Neural cell (in vitro differentiated cells): ENCODE measurements around the gene CHI3L1. TPM values are rescaled to one million over a fixed set of nuclear protein-coding genes. Genes with fewer than 3 reads are reported as not detected.

Experiments
- H2AFZ ChIP-seq: fragments of 200-600, 300-800 bp; sonication (generic), shearing (Covaris generic); 2 replicates; pipeline ENCODE4 v1.6.0; 2014; ENCODE audit warnings: low read depth, mild to moderate bottlenecking, antibody characterized with exemption, low read length, moderate library complexity
- H3F3A ChIP-seq: fragments of 200-600 bp; shearing (Covaris generic); 2 replicates; pipeline ENCODE4 v1.6.1; 2016; ENCODE audit warnings: mild to moderate bottlenecking, moderate library complexity, mixed read lengths, antibody characterized with exemption, low read length; ENCODE audit not compliant: insufficient read depth, poor library complexity, severe bottlenecking
- H3K27ac ChIP-seq: fragments of 200-600, 300-800 bp; sonication (generic), shearing (Covaris generic); 2 replicates; pipeline ENCODE4 v1.5.1; 2014; ENCODE audit warnings: mild to moderate bottlenecking, low read length, moderate library complexity
- H3K27me3 ChIP-seq: fragments of 300-800, 200-600 bp; sonication (generic), shearing (Covaris generic); 2 replicates; pipeline ENCODE4 v1.6.0; 2014; ENCODE audit warnings: mild to moderate bottlenecking, low read depth, low read length, moderate library complexity; ENCODE audit not compliant: insufficient read depth
- H3K36me3 ChIP-seq: fragments of 300-800, 200-600 bp; sonication (generic), shearing (Covaris generic); 2 replicates; pipeline ENCODE4 v1.5.1; 2014; ENCODE audit warnings: mild to moderate bottlenecking, antibody characterized with exemption, low read length, moderate library complexity; ENCODE audit not compliant: insufficient read depth
- H3K4me2 ChIP-seq: fragments of 300-800, 200-600 bp; sonication (generic), shearing (Covaris generic); 2 replicates; pipeline ENCODE4 v1.6.0; 2014; ENCODE audit warnings: mild to moderate bottlenecking, low read length
- H3K4me3 ChIP-seq: fragments of 300-800, 200-600 bp; sonication (generic), shearing (Covaris generic); 2 replicates; pipeline ENCODE4 v1.5.1; 2014; ENCODE audit warnings: mild to moderate bottlenecking, low read length, moderate library complexity
- H3K79me2 ChIP-seq: fragments of 200-600 bp; shearing (Covaris generic); replicated peaks from 2 replicates; pipeline ENCODE4 v1.6.0; 2014; ENCODE audit warnings: mild to moderate bottlenecking, low read length, moderate library complexity; ENCODE audit not compliant: insufficient read depth
- H3K9ac ChIP-seq: fragments of 300-800, 200-600 bp; sonication (generic), shearing (Covaris generic); 2 replicates; pipeline ENCODE4 v1.6.1; 2016; ENCODE audit warnings: mild to moderate bottlenecking, low read length, mixed read lengths
- H3K9me2 ChIP-seq: fragments of 200-600 bp; shearing (Covaris generic); 2 replicates; pipeline ENCODE4 v1.6.1; 2016; ENCODE audit warnings: mild to moderate bottlenecking, low read length, mixed read lengths; ENCODE audit not compliant: insufficient read depth
- H3K9me3 ChIP-seq: fragments of 200-600, 300-800 bp; sonication (generic), shearing (Covaris generic); 2 replicates; pipeline ENCODE4 v1.6.1; 2016; ENCODE audit warnings: mild to moderate bottlenecking, mixed run types, low read length, moderate library complexity, mixed read lengths
- H4K20me1 ChIP-seq: fragments of 200-600 bp; shearing (Covaris generic); 2 replicates; pipeline ENCODE4 v1.6.1; 2016; ENCODE audit warnings: mild to moderate bottlenecking, mixed run types; ENCODE audit not compliant: insufficient read depth
- EP300 ChIP-seq: fragments of 450-650 bp; conservative IDR thresholded peaks from 2 replicates; pipeline ENCODE4 v1.6.1; 2014; ENCODE audit warnings: antibody characterized with exemption, mild to moderate bottlenecking, moderate library complexity; ENCODE audit not compliant: poor library complexity, severe bottlenecking
- EZH2 ChIP-seq: fragments of 200-600, 300-800 bp; shearing (Covaris generic), sonication (generic); IDR thresholded peaks from 2 replicates; pipeline ENCODE4 v1.6.1; 2014; ENCODE audit warnings: antibody characterized with exemption, low read length, borderline replicate concordance, mild to moderate bottlenecking; ENCODE audit not compliant: insufficient read depth, poor library complexity, severe bottlenecking
- MXI1 ChIP-seq: fragments of 450-650 bp; conservative IDR thresholded peaks from 2 replicates; pipeline ENCODE4 v1.6.1; 2014; ENCODE audit warnings: antibody characterized with exemption, mild to moderate bottlenecking; ENCODE audit not compliant: poor library complexity, severe bottlenecking
- POLR2AphosphoS5 ChIP-seq: IDR thresholded peaks from 2 replicates; pipeline ENCODE4 v1.6.1; 2012
- RAD21 ChIP-seq: fragments of 450-650 bp; conservative IDR thresholded peaks from 2 replicates; pipeline ENCODE4 v1.6.1; 2014; ENCODE audit warnings: antibody characterized with exemption, mild to moderate bottlenecking, moderate library complexity
- SMC3 ChIP-seq: fragments of 450-650 bp; conservative IDR thresholded peaks from 2 replicates; pipeline ENCODE4 v1.6.1; 2014; ENCODE audit warnings: antibody characterized with exemption, mild to moderate bottlenecking, moderate library complexity; ENCODE audit not compliant: poor library complexity
- TAF1 ChIP-seq: IDR thresholded peaks from 2 replicates; pipeline ENCODE4 v1.6.1; 2012; ENCODE audit warnings: low read depth
- polyA plus RNA-seq: library from polyadenylated mRNA; depleted of rRNA; stranded (reverse); fragments of >200 nt; gene quantifications from 2 replicates; pipeline ENCODE4 v1.2.3, GENCODE V29; 2014
- TF ChIP-seq, protein P1 (sequence below): IDR thresholded peaks from 2 replicates; pipeline ENCODE4 v1.6.1; 2012; ENCODE audit warnings: borderline replicate concordance
- TF ChIP-seq, protein P2 (sequence below): fragments of 450-650 bp; IDR thresholded peaks from 2 replicates; pipeline ENCODE4 v1.5.1; 2014; ENCODE audit warnings: antibody characterized with exemption, mild to moderate bottlenecking, moderate library complexity; ENCODE audit not compliant: poor library complexity, severe bottlenecking

CHI3L1 gene
- polyA plus RNA-seq, 1 donor from 2014 or later = not detected

DNA sequence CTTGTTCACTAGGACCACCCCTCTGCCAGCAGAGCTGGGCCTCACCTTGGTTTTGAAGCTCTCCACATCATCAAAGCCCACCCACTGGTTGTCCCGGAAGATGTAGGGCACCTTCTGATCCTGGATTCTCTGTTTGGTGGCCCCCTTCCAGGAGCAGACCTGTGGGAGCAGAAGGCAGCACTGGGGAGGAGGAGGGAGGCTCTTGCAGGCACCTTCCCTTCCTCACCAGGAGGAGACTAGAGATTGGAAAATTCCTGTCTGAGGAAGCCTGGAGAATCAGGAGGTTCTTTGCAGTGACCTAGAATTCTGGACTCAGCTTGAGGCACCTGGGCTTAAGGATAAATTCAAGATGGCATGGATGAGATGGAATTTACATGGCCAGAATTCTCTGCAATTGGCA is 32.7 kb upstream of the CHI3L1 start:
- Histone ChIP-seq H3K79me2 (no peaks in the 10 kb centered on the region), H3K9me3 (no peaks in the 10 kb centered on the region), H4K20me1 (no peaks in the 10 kb centered on the region), H3K4me2 (no peak overlapping the region), H2AFZ (no peak overlapping the region), H3K27ac (no peak overlapping the region), H3K4me3 (no peak overlapping the region), H3K27me3 (no peaks in the 10 kb centered on the region), H3F3A (no peaks in the 10 kb centered on the region), H3K36me3 (no peaks in the 10 kb centered on the region), H3K9me2 (no peaks in the 10 kb centered on the region), H3K9ac (no peak overlapping the region)
- no peak for TF ChIP-seq MXI1
- TF ChIP-seq TAF1 = no peak
- no peak for TF ChIP-seq RAD21
- no peak for TF ChIP-seq EP300
- TF ChIP-seq, protein P1, sequence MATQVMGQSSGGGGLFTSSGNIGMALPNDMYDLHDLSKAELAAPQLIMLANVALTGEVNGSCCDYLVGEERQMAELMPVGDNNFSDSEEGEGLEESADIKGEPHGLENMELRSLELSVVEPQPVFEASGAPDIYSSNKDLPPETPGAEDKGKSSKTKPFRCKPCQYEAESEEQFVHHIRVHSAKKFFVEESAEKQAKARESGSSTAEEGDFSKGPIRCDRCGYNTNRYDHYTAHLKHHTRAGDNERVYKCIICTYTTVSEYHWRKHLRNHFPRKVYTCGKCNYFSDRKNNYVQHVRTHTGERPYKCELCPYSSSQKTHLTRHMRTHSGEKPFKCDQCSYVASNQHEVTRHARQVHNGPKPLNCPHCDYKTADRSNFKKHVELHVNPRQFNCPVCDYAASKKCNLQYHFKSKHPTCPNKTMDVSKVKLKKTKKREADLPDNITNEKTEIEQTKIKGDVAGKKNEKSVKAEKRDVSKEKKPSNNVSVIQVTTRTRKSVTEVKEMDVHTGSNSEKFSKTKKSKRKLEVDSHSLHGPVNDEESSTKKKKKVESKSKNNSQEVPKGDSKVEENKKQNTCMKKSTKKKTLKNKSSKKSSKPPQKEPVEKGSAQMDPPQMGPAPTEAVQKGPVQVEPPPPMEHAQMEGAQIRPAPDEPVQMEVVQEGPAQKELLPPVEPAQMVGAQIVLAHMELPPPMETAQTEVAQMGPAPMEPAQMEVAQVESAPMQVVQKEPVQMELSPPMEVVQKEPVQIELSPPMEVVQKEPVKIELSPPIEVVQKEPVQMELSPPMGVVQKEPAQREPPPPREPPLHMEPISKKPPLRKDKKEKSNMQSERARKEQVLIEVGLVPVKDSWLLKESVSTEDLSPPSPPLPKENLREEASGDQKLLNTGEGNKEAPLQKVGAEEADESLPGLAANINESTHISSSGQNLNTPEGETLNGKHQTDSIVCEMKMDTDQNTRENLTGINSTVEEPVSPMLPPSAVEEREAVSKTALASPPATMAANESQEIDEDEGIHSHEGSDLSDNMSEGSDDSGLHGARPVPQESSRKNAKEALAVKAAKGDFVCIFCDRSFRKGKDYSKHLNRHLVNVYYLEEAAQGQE = no peak
- TF ChIP-seq, protein P2, sequence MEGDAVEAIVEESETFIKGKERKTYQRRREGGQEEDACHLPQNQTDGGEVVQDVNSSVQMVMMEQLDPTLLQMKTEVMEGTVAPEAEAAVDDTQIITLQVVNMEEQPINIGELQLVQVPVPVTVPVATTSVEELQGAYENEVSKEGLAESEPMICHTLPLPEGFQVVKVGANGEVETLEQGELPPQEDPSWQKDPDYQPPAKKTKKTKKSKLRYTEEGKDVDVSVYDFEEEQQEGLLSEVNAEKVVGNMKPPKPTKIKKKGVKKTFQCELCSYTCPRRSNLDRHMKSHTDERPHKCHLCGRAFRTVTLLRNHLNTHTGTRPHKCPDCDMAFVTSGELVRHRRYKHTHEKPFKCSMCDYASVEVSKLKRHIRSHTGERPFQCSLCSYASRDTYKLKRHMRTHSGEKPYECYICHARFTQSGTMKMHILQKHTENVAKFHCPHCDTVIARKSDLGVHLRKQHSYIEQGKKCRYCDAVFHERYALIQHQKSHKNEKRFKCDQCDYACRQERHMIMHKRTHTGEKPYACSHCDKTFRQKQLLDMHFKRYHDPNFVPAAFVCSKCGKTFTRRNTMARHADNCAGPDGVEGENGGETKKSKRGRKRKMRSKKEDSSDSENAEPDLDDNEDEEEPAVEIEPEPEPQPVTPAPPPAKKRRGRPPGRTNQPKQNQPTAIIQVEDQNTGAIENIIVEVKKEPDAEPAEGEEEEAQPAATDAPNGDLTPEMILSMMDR = no peak
- TF ChIP-seq SMC3 = no peak
- TF ChIP-seq POLR2AphosphoS5 = no peak
- no peak for TF ChIP-seq EZH2

DNA sequence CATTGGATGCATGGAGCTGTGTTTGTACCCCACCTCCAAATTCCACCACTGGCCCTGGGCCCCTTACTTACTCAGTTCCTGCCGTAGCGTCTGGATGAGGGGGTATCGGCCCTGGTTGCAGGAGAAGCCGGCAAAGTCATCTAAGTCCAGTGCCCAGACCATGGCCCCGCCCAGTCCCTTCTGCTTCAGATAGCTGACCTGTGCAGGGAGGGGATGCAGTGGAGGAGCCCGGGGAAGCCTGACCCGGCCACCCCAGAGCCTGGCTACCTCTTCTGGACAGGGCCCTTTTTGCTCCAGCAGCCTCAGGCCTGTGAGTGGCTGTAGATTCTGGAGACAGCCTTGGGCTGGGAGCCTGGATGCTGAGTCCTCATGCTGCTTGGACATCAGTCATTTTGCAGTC is 31.2 kb upstream of the CHI3L1 start:
- H3K4me2 ChIP-seq = no peak overlapping the region
- H3K9ac ChIP-seq = no peak overlapping the region
- no peaks in the 10 kb centered on the region for H3K79me2 ChIP-seq
- H3K9me2 ChIP-seq = no peaks in the 10 kb centered on the region
- no peak overlapping the region for H3K27ac ChIP-seq
- H3K9me3 ChIP-seq = no peaks in the 10 kb centered on the region
- no peak overlapping the region for H3K4me3 ChIP-seq
- H3F3A ChIP-seq = no peaks in the 10 kb centered on the region
- H2AFZ ChIP-seq = no peak overlapping the region
- H4K20me1 ChIP-seq = no peaks in the 10 kb centered on the region
- no peaks in the 10 kb centered on the region for H3K27me3 ChIP-seq
- no peaks in the 10 kb centered on the region for H3K36me3 ChIP-seq
- TF ChIP-seq TAF1 (no peak), EP300 (no peak)

DNA sequence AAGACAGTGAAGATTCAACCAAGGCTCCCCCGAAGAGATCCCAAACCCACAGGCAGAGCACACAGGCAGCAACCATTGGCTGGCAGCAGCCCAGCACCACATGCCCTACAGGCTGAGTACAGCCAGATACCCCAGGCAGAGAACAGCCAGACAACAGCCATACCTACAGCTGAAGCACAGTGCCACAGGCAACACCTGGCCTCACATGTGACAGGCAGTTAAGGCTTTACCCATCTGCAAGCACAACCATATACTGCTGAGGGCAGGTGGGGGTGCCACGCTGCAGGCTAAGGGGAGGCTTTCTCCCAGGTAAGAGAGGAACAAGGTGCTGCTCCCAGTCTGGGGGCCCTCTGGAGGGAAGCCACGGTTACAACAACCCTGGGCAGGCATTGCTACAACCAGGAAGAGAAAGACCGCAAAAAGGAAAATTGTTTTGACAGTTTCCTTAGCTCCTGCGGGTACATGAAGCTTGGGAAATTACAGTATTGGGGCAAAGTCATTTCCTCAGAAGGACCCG is 30.7 kb upstream of the CHI3L1 start:
- Histone ChIP-seq H3K36me3 (no peaks in the 10 kb centered on the region), H3K4me3 (no peak overlapping the region), H3K27ac (no peak overlapping the region), H3K4me2 (no peak overlapping the region), H3K27me3 (no peaks in the 10 kb centered on the region), H3K9ac (no peak overlapping the region), H3K79me2 (no peaks in the 10 kb centered on the region), H3K9me2 (no peaks in the 10 kb centered on the region), H4K20me1 (no peaks in the 10 kb centered on the region), H2AFZ (no peak overlapping the region), H3F3A (no peaks in the 10 kb centered on the region), H3K9me3 (no peaks in the 10 kb centered on the region)
- TF ChIP-seq, protein P2 = peak; percentile 31
- TF ChIP-seq EZH2 = no peak
- no peak for TF ChIP-seq TAF1
- no peak for TF ChIP-seq POLR2AphosphoS5
- TF ChIP-seq RAD21 = no peak
- TF ChIP-seq, protein P1 = no peak
- no peak for TF ChIP-seq SMC3
